OCI-M2 (cell line): ENCODE data around the gene ARL2BP.
"Not testable (repeated sequence)": the region's sequence is repeated elsewhere in the genome, so short reads cannot be mapped to it uniquely, and the experiment has no call there.

Experiments used
- DNase-seq: peaks from one replicate; lab custom pipeline; 2025; ENCODE audit not compliant: unreplicated experiment; lab: John Stamatoyannopoulos, UW

The ARL2BP gene

GRCh38 chr16:57244767-57245471 lies at the start of gene ARL2BP:
ARL2BP (plus strand) TSS chr16:57245259; CDS start chr16:57245368, 109 bp downstream.
- DNase-seq: peak; percentile 65

- DNase-seq: no peak
Measured at GRCh38 chr16:57196286-57196685, 48.8 kb upstream of the ARL2BP start.

GRCh38 chr16:57196753-57197152 lies 48.3 kb upstream of the ARL2BP start:
- no peak for DNase-seq

- not testable (repeated sequence) for DNase-seq
Measured at GRCh38 chr16:57200321-57200720, 44.7 kb upstream of the ARL2BP start.

- not testable (repeated sequence) for DNase-seq
Measured at GRCh38 chr16:57200926-57201325, 44.1 kb upstream of the ARL2BP start.

- no peak for DNase-seq
Measured at GRCh38 chr16:57202095-57202886, 42.8 kb upstream of the ARL2BP start.

GRCh38 chr16:57203451-57203850 lies 41.6 kb upstream of the ARL2BP start:
- DNase-seq: no peak

- no peak for DNase-seq
Measured at GRCh38 chr16:57204675-57205074, 40.4 kb upstream of the ARL2BP start.

- no peak for DNase-seq
Measured at GRCh38 chr16:57208926-57209325, 36.1 kb upstream of the ARL2BP start.

GRCh38 chr16:57209780-57210179 lies 35.3 kb upstream of the ARL2BP start:
- no peak for DNase-seq

GRCh38 chr16:57213462-57213861 lies 31.6 kb upstream of the ARL2BP start:
- DNase-seq: no peak

- no peak for DNase-seq
Measured at GRCh38 chr16:57216968-57217367, 28.1 kb upstream of the ARL2BP start.

GRCh38 chr16:57223057-57223456 lies 22.0 kb upstream of the ARL2BP start:
- no peak for DNase-seq

GRCh38 chr16:57224651-57225335 lies 20.3 kb upstream of the ARL2BP start:
- DNase-seq: no peak

- no peak for DNase-seq
Measured at GRCh38 chr16:57225978-57226377, 19.1 kb upstream of the ARL2BP start.

- no peak for DNase-seq
Measured at GRCh38 chr16:57226701-57227621, 18.1 kb upstream of the ARL2BP start.

- DNase-seq: no peak
Measured at GRCh38 chr16:57229079-57229478, 16.0 kb upstream of the ARL2BP start.

- DNase-seq: no peak
Measured at GRCh38 chr16:57231821-57232350, 13.2 kb upstream of the ARL2BP start.

- DNase-seq: no peak
Measured at GRCh38 chr16:57233944-57234706, 10.9 kb upstream of the ARL2BP start.

- no peak for DNase-seq
Measured at GRCh38 chr16:57234707-57235092, 10.4 kb upstream of the ARL2BP start.
